Measurements from ENCODE around the gene ADM2.

ADM2 gene

DNA sequence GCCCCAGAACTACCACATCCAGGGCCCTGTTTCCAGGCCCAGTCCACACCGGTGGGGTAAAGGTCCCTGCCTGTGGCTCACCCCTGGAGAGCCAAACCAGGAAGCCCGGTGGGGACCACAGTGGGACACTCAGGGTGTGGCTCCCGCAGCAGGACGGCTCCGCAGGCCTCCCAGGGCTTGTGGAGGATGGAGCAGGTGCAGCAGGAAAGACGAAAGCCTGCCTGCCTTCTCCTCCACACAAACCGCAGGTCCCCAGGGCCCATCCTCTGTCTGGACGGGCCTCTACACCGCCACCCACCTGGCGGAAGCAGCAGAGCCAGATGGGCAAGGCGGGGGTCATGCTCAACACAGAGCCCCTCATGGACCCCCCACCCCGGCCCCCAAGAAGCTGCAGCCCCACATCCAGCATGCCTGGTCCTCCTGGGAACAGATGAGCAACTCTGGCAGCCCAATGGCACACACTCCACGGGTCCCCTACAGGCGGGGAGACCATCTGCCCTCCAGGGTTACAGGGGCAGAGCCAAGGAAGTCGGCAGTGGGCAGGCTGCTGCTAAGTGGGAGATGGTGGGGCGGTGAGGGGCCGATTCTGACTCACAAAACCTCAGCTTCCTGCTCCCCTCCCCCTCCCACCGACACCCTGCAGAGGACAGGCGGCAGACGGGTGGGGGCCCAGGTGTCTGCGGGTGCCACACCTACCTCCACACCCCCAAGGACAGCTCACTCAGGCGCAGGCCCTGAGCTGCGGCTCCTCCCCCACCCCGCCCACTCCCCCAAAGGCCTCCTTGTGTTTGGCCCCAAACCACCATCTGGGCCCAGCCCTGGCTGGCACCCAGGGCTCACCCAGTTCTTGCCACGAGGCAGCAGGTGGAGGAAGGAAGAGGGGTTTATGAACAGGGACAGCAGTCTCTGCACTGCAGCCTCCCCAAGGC, 11.7 kb upstream of the ADM2 start:
- peak; percentile 27 to 46 (median 36) for DNase-seq

GRCh38 chr22:50470491-50470890, 10.9 kb upstream of the ADM2 start:
- DNase-seq, result no peak

- no peak for DNase-seq
Observed at GRCh38 chr22:50471197-50471847, 10.0 kb upstream of the ADM2 start.

DNA sequence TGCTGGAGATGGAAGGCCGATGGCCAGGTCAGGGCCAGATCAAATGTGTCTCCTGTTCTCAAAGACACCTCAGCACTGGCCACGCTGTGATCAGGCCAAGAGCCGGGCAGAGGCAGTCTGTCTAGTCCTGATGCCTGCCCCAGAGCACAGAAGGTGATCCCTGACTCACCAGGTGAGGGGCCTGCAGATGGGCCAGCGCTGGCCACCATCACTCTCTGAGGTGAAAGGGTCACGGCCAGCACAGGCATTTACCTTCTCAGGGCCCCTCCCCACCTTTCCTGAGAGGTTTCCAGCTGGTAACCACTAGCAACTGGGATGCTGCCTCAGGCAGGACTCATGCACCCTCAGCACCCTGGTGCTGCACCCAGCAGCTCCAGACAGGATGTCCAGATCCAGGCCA, 9.4 kb upstream of the ADM2 start:
- no peak for DNase-seq

GRCh38 chr22:50473088-50473487, 8.3 kb upstream of the ADM2 start:
- no peak for DNase-seq

DNA sequence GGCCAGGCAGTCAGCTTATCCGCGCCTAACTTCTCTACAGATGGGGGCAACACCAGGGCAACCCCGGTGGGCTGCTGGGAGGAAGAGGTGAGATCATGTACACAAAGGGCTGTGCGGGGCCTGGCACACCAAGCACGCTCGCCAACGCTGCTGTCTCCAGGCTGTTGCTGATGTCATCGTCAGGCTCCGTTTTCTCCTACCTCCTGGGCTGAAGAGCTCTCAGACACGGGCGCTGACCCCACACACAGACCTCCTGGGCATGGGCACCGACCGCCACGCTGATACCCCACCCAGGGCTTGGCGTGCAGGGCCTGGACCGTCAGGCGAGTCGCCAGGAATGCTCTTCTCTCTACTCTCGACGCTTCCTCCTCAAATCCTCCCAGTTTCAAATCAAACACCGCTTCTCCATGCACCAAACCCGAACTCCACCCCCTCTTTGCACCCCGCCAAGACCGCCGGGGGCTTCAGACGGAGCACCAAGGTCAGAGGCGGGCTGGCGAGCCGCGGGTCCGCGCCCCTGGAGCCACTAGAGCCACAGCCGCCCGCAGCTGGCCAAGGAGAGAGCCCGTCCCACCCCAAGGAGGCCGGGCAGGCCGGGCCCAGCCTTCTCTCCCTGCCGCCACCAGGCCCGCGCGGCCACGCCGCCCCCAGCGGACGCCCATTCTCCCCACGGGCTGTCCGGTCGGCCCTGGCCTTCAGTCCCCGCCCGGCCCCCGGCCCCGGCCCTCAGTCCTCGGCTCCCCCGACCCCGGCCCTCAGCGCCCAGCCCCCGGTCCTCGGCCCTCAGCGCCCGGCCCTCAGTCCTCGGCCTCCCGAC, 7.3 kb upstream of the ADM2 start:
- peak in 2 of 3 experiments; percentile 26 to 44 for DNase-seq

DNA sequence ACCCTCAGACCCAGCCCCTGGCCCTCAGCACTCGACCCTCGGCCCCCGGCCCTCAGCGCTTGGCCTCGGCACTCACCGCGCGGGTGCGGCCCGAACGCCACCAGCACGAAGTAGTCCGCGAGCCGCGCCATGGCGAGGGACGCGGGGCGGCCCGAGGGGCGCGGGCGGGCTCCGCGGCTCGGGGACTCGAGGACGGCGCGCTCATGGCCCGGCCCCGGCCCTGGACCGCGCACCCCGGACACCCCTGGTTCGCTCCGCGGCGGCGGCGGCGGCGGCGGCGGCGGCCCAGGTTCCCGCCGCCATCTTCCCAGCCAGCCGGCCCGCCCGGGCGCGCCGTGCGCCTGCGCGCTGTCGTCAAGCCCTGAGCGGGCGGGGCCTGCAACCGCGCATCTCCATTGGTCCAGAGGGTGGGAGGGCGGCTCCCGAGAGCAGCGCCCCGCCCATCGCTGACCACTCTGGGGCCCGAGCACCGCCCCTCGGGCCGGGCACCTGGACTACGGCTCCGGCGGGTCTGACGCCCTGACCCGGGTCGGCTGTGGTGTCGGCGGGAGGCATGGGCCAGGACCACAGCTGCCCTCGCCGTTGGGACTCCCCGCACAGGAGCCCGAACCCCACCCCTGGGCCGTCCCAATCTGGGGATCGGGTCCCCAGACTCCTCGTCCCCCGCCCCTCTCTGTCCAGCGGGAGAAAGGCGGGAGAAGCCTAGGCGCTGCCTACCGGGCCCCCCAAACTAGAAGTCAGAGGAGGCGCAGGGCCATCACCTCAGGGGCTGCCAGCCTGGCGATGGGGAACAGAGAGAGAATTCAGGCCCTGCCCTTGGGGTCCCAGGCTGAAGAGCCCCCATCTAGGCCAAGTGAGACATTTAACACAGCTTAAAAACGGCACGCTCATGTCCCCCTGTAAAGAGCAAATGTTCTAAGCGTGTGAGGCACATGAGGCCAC, 6.4 kb upstream of the ADM2 start, which contains the start of gene SBF1:
TSS of gene SBF1 (minus strand) at position 326 of the 942 bp plus-strand sequence. CDS start at position 131, 195 bp downstream.
- peak; percentile 66 to 90 (median 85) for DNase-seq

GRCh38 chr22:50475652-50476002, 5.7 kb upstream of the ADM2 start:
- DNase-seq, result no peak

DNA sequence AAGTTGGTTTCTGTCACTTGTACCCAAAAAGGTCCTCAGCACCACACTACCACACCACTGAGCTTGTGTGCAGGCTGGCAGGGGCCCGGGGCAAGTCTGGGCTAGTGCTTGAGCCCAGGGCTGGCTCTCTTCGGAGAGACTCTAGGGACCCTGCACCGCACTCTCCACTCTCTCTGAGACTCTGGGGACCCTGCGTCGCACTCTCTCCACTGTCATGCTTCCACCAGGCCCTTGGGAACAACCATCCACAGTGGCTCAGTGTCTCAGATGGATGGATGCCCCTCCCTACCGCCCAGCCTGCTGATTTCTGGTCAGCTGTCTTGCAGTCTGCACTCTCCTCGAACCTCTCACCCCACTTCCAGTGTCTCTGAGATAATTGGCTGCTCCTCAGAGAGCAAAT, 4.5 kb upstream of the ADM2 start:
- DNase-seq, result peak in 2 of 3 experiments; percentile 6 to 11

- DNase-seq, result no peak
Observed at GRCh38 chr22:50477923-50478322, 3.4 kb upstream of the ADM2 start.

GRCh38 chr22:50479721-50480120, 1.6 kb upstream of the ADM2 start:
- DNase-seq, result peak in 1 of 3 experiments; percentile 7

DNA sequence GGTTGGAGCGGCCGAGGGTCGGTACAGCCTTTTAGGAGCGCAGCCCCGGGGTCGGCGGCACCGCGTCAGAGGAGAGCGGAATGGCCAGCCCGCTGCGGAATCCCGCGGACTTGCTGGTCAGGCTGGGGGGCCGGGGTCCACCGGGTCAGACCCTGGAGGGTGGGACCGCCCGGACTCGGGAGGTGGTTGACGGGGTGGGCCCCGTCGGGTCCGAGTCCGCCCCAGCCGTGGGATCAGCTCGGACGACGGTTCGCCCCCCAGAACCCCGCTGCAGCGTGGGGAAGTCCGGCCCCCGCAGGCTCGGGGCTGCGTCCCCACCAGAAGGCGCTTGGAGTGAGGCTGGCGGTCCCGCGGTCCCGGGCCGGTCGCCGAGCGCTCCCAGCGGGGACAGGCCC, 301 bp upstream of the ADM2 start:
- no peak for DNase-seq

- no peak for DNase-seq
Observed at GRCh38 chr22:50482107-50483074, 1.0 kb downstream of the ADM2 start.

GRCh38 chr22:50483106-50483505, 1.8 kb downstream of the ADM2 start:
- no peak for DNase-seq

- DNase-seq, result no peak
Observed at GRCh38 chr22:50483556-50483955, 2.2 kb downstream of the ADM2 start.

GRCh38 chr22:50483977-50484853, 2.9 kb downstream of the ADM2 start:
- DNase-seq, result no peak

- DNase-seq, result no peak
Observed at GRCh38 chr22:50485221-50486131, 4.1 kb downstream of the ADM2 start.

DNA sequence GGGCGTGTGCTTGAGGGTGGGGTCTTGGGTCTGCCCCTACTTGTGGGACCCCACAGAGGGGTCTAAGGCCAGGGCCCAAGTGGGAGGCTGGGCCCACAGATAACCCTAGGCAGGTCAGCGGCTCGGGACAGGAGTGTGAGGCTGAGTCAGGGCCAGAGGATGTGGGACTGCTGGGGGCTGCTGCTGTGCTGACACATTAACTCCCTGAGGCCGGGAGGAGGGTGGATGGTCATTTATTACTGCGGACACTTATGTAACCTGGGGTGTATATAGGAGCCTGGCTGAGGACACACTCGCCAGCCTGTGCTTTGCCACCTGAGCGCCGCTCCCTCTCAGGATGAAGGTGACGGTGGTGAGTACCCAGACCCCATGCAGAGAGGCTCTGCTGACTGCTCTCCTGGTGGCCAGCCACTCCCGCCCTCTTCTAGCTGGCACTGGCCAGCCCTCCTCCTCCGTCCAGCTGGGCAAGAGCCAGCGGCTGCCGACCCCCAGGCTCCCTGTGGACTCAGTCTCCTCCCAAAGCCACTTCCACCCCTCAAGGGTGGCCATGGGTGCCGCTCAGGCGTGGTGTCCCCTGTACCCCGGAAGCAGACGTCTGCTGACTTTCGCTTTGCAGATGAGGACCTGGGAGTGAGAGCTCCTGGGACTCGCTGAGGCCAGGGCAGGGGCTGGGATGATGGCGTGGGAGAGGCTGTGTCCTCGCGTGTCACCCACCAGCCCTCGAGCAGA, 5.4 kb downstream of the ADM2 start, which contains the start of gene MIOX:
TSS of gene MIOX (plus strand) at position 299 of the 729 bp plus-strand sequence. CDS start at position 338, 39 bp downstream.
- peak in 2 of 3 experiments; percentile 18 to 23 for DNase-seq
